ENCODE data around the gene BCL2. TPM values are rescaled to one million over a fixed set of nuclear protein-coding genes. Genes with fewer than 3 reads are reported as not detected.

Gene BCL2
- total RNA-seq, 1 donor = 78.2 TPM

DNA sequence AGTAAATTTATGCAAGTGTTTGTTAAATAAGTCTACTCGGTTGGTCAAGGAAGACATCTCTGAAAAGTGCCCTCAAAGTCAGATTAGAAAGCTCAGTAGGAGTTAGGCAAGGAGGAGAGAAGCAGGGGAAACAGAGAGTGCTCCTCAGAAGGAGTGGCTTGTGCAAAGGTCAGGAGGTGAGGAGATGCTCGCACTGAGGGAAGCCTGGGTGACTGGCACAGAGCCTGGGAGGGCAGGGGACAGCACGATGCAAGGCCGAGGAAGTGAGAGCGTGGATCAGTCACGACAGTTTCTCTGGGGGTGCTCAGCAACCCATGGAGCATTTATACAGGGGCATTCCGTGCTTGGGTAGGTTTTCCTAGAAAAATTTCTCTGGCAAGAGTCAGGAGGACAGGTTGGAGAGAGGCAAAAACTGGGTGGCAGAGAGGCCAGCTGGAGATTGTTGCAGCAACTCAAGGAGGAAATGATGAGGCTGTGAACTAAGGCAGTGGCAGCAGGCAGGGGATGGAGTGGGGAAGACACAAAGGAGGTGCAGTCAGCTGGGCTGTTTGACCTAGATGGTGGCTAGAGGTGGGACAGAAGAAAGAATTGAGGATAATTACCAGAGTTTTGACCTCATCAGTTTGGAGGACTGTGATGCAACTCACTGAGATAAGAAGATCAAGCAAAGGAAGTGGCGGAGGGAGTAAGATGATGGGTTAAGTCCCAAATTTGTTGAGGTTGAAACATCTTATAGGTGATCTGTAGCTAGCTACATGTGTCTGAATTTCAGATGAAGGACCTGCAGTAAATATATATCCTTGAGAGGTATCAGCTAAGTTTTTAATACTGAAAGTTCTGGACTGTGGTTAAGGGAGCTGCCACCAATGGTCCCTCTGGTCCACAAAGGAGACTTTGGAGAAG, 52.4 kb downstream of the BCL2 start:
- Histone ChIP-seq H3K27me3 (ENCODE audit: insufficient read depth, low read length) (no peaks in the 10 kb centered on the region), H3K4me3 (ENCODE audit: low read length) (no peak overlapping the region), H3K9me3 (ENCODE audit: low read depth, low read length) (no peaks in the 10 kb centered on the region), H3K4me1 (ENCODE audit: insufficient read depth, low read length) (peaks cover 32% of the 10 kb centered on the region)

DNA sequence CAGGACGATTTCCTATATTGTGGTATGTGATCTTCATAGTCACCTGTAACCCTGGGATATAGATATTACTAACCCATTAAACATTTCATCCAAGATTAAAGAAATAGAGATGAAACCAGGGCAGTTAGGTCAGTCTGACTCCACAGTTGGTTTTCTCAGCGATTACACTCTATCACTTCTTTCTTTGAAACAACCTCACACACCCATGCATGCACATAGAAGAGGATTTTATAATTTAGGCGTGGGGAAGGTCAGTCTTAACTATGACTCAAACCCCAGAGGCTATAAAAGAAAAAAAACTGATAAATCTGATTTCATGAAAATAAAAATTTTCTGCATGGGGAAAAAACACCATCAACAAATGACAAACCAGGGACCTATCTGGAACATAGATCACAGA, 54.2 kb downstream of the BCL2 start:
- Histone ChIP-seq H3K4me1 (ENCODE audit: insufficient read depth, low read length) (peaks cover 25% of the 10 kb centered on the region), H3K4me3 (ENCODE audit: low read length) (no peak overlapping the region), H3K9me3 (ENCODE audit: low read depth, low read length) (no peaks in the 10 kb centered on the region), H3K27me3 (ENCODE audit: insufficient read depth, low read length) (no peaks in the 10 kb centered on the region)

DNA sequence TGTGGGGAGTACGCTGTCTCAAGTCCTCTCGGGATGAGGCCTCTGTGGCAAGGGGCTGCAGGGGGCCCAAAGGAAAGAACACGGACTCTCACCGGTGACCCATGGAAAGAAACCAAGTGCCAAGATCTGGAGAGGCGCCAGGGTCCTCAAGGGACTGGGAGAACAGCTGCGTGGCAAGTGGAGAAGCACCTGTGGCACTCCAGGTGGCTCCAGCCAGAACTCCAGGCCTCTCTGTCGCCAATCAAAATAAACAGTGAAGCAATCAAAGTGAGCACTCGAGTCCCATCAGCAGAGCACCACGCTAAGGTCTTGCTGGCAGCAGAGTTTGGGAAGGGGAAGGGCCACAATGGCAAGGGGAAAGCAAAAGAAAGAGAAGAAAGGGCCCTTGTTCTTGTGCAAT, 54.7 kb downstream of the BCL2 start:
- Histone ChIP-seq H3K9me3 (ENCODE audit: low read depth, low read length) (no peaks in the 10 kb centered on the region), H3K4me1 (ENCODE audit: insufficient read depth, low read length) (peaks cover 25% of the 10 kb centered on the region), H3K27me3 (ENCODE audit: insufficient read depth, low read length) (no peaks in the 10 kb centered on the region), H3K4me3 (ENCODE audit: low read length) (no peak overlapping the region)

DNA sequence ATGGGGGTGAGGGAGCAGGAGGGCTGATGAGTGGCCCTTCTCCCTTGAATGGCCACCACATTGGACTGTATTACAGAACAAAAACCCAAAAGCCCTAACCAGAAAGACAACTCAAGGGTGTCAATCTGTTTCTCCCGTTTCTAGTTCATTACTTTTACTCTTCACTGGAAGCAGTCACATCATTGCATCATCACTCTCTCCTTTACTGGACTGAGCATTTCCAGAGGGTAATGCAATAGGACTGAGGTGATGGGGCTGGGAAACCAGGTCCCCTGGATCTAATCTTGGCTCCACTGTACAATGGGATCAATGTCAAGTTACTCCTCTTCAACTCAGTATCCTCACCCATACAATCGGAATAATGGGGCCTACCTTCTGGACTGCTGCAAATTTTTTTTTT, 56.1 kb downstream of the BCL2 start:
- H3K9me3 ChIP-seq (ENCODE audit: low read depth, low read length) = no peaks in the 10 kb centered on the region
- peaks cover 29% of the 10 kb centered on the region for H3K4me1 ChIP-seq (ENCODE audit: insufficient read depth, low read length)

DNA sequence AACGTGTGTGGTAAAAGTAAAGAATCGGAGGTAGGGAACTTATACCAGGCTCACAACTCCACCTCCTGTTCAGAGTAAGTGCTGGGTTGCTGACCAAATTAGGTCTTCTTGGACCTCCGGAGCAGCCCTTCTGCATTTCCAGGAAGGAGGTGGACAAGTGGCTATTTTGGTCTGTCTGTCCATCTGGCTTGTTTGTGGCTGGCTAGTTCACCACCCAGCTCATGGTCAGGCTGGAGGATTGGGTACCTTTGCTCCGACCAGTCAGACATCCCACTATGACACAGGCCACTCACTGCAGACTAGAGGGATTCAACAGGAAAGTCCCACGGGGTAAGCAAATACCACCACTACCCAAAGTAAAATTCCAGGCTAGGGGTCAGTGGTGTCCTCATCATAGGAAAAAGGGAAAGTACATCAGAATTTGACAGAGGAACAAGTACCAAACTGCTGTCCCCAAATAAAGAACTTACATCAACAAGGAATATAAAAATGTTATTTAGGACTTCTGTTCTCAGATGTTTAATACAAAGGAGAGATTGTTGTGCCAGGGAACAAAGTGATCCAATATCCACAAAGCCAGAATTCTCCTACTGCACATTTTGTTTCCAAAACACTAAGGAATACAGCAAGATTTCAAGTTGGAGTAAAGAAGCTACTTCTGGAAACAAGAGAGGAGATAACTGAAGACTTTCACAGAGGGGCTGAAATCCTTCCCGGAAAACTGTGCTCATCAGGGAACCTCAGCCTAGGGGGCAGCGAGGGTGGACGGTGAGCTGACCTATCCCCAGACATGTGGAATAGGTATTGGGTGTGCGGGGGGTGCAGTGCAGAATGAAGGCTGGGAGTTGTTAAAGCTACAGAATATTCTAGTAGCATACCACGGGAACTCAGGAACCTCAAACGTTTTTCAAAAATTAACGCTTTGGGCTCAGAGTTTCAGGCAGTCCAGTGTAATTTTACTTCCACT, 56.9 kb downstream of the BCL2 start:
- peaks cover 22% of the 10 kb centered on the region for H3K4me1 ChIP-seq (ENCODE audit: insufficient read depth, low read length)
- H3K9me3 ChIP-seq (ENCODE audit: low read depth, low read length) = no peaks in the 10 kb centered on the region
- no peak overlapping the region for H3K4me3 ChIP-seq (ENCODE audit: low read length)
- H3K27me3 ChIP-seq (ENCODE audit: insufficient read depth, low read length) = no peaks in the 10 kb centered on the region

More for the DNA sequence above, 56.1 kb downstream of the BCL2 start:
- Histone ChIP-seq H3K27me3 (ENCODE audit: insufficient read depth, low read length) (no peaks in the 10 kb centered on the region), H3K4me3 (ENCODE audit: low read length) (no peak overlapping the region)

DNA sequence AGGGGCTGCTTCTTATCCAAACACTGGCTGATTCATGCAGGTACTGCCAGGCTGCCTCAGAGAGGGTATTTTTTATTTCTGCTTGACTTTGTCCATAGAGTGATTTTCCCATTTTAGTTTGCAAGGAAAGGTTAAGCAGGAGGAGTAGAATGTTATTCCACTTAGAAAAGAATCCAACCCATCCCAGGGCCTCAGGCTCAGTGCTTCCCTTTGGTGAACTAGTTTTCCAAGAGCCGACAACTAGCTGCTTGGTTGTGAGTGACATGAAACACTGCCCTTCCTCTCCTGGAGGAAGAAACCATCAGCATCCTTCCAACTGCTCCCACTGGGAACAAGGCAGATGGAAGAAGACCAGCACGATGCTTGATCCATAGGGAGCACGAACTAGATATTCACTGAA, 58.5 kb downstream of the BCL2 start:
- Histone ChIP-seq H3K9me3 (ENCODE audit: low read depth, low read length) (no peaks in the 10 kb centered on the region), H3K27me3 (ENCODE audit: insufficient read depth, low read length) (no peaks in the 10 kb centered on the region), H3K4me1 (ENCODE audit: insufficient read depth, low read length) (peaks cover 7% of the 10 kb centered on the region), H3K4me3 (ENCODE audit: low read length) (no peak overlapping the region)

DNA sequence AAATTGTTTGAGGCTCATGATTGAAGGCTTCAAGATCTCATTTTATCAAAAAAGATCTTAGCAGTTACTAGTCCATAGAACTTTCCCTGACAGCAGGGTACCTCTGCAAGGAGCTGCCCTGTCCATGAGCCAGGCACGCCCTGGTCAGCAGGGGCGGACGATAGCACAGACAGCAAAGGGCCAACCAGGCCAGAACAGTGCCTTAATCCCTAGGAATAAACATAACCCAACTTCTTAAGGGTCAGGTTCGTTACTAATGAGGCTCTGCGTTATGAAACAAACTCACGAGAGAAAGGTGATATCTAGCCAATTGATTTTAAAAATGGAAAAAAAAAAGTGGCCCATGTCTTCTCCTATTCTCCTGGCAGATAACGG, 59.2 kb downstream of the BCL2 start:
- H3K4me3 ChIP-seq (ENCODE audit: low read length) = no peak overlapping the region
- H3K4me1 ChIP-seq (ENCODE audit: insufficient read depth, low read length) = peaks cover 12% of the 10 kb centered on the region
- H3K27me3 ChIP-seq (ENCODE audit: insufficient read depth, low read length) = no peaks in the 10 kb centered on the region
- no peaks in the 10 kb centered on the region for H3K9me3 ChIP-seq (ENCODE audit: low read depth, low read length)

DNA sequence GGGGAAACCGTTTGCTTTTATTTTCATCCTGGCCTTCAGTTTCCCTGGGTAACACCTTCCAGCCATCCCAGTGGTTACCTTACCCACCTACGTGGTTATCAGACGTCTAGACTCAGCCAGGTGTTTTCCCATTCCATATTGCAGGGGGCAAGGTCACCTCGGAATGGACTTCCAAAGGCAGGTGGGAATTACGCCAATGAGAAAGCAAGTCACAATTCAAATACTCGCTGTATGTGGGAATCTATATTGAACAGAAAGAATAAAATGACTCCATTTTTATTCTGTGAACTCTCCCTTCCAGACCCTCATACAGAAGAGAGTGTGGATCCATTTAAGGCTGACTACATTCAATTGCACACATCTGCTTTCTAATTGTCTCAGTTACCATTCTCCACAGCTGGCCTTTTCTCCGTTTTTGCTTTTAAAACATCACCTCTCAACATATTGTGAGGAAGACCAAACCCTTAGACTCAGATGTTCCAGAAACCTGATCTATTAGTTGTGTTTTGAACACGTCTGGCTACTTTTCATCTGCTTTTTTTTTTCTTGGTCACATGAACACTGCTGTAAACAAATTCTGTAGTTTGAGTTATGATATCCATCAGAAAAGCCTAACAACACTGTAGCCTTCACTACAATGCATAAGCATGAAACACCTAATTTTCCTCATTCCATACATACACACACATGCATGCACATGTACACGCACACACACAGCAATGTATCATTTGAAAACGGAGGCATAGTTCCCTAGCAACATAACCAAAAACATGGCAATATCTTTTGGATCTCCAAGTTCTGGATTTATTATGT, 59.8 kb downstream of the BCL2 start:
- Histone ChIP-seq H3K9me3 (ENCODE audit: low read depth, low read length) (no peaks in the 10 kb centered on the region), H3K4me3 (ENCODE audit: low read length) (no peak overlapping the region), H3K27me3 (ENCODE audit: insufficient read depth, low read length) (no peaks in the 10 kb centered on the region), H3K4me1 (ENCODE audit: insufficient read depth, low read length) (peaks cover 18% of the 10 kb centered on the region)

DNA sequence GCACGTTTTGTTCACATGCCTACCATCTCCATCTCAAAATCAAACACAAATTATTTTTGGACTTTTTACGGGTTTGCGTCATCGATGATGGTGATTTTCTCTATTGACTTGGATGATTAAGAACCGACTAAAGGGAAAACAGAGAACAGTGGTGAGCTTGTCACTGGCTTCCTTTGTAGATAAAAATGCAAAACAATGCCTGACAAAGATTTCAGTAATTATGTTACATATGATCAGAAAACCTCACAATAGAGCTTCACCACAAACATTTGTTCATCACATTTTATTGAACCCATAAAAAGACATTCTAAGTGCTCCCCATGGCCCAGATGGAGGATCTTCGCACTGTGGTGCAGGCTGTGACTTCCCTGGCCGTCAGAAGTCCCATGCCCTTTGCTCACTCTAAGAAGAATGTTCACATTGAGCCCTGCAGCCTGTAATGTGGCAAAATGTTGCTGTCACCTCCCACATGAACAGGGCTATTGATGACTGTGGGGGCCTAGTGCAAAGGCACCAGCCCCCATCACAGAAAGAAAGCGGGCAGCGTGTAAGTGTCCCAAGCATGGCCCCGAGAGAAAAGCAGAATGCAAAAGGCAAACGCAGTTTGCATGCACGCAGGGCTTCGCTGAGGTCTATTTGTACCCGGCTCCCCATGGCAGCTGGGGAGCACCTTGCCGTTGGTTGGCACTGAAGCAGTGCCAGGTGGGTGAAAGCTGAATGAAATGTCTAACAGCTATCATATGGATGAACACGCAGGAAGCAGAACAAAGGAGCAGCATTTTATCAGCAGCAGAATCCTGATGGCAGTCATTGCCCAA, 60.6 kb downstream of the BCL2 start:
- Histone ChIP-seq H3K9me3 (ENCODE audit: low read depth, low read length) (no peaks in the 10 kb centered on the region), H3K27me3 (ENCODE audit: insufficient read depth, low read length) (no peaks in the 10 kb centered on the region), H3K4me3 (ENCODE audit: low read length) (no peak overlapping the region), H3K4me1 (ENCODE audit: insufficient read depth, low read length) (peaks cover 26% of the 10 kb centered on the region)

DNA sequence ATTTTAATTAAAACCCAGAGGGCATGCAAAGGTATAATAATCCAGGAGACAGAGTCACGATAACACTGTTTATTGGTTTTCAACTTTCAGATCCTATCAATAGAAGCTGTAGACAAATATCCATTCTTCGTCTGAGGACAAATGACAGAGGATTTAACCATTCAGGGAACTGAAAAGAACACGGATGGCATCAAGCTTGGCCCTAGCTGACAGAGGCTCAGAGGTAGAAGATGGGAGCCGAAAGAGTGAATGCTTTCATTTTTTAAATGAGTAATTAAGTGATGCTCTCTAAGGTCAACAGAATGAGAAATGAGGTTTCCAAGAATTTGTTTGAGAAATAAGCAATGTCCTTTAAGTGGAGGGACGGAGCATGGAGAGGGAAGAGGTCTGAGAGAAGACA, 62.1 kb downstream of the BCL2 start:
- Histone ChIP-seq H3K4me3 (ENCODE audit: low read length) (no peak overlapping the region), H3K4me1 (ENCODE audit: insufficient read depth, low read length) (peaks cover 36% of the 10 kb centered on the region), H3K27me3 (ENCODE audit: insufficient read depth, low read length) (no peaks in the 10 kb centered on the region), H3K9me3 (ENCODE audit: low read depth, low read length) (no peaks in the 10 kb centered on the region)

DNA sequence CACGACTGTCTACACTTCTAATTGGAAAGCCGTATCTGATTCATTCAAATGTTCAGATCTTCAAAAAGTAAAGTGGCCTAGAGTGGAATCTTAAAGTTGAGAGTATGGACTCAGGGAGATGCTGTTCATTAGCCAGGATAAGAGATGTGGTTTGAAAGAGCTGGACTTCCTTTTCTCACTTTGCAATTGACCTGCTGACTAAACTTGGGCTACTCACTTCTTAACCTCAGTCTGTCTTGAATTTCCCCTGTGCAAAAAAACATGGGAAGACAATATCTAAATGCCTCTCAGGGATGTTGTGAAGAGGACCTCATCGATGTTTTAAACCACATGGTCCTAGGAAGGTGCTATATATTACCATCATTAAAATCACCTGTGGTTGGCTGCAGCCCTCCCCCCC, 64.1 kb downstream of the BCL2 start:
- Histone ChIP-seq H3K27me3 (ENCODE audit: insufficient read depth, low read length) (no peaks in the 10 kb centered on the region), H3K4me3 (ENCODE audit: low read length) (no peak overlapping the region), H3K9me3 (ENCODE audit: low read depth, low read length) (no peaks in the 10 kb centered on the region), H3K4me1 (ENCODE audit: insufficient read depth, low read length) (peaks cover 37% of the 10 kb centered on the region)

DNA sequence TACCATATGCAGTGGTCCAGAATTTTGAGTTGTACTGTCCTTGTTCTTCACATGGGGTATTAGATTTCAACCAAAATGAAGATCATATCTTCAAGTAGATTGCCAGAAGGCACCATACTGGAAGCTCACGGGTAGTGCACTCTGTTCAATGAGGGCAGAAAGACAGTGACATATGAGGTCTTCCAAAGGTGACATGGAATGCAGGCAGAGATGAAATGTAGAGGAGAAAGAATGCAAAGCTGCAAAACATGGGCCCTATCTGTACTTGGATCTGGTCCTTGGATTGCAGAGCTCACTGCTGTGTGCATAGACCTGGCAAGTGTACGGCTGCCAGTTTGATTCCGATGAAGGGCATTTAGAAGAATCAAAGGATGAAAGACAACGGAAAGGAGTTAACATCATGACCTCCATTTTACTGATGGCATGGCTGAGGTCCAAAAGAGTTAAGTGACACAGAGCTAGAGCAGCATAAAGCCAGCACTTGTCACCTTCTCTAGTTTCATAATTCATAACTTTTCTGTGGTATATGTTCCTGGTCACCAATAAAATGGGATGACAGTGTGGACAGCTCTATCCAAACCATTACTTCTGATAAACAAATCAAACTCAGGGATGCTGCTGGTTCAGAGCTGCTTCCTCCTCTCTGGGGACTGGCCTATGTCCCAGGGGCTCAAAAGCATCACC, 64.7 kb downstream of the BCL2 start:
- H3K4me1 ChIP-seq (ENCODE audit: insufficient read depth, low read length) = peaks cover 42% of the 10 kb centered on the region
- no peaks in the 10 kb centered on the region for H3K9me3 ChIP-seq (ENCODE audit: low read depth, low read length)
- H3K27me3 ChIP-seq (ENCODE audit: insufficient read depth, low read length) = no peaks in the 10 kb centered on the region
- no peak overlapping the region for H3K4me3 ChIP-seq (ENCODE audit: low read length)

DNA sequence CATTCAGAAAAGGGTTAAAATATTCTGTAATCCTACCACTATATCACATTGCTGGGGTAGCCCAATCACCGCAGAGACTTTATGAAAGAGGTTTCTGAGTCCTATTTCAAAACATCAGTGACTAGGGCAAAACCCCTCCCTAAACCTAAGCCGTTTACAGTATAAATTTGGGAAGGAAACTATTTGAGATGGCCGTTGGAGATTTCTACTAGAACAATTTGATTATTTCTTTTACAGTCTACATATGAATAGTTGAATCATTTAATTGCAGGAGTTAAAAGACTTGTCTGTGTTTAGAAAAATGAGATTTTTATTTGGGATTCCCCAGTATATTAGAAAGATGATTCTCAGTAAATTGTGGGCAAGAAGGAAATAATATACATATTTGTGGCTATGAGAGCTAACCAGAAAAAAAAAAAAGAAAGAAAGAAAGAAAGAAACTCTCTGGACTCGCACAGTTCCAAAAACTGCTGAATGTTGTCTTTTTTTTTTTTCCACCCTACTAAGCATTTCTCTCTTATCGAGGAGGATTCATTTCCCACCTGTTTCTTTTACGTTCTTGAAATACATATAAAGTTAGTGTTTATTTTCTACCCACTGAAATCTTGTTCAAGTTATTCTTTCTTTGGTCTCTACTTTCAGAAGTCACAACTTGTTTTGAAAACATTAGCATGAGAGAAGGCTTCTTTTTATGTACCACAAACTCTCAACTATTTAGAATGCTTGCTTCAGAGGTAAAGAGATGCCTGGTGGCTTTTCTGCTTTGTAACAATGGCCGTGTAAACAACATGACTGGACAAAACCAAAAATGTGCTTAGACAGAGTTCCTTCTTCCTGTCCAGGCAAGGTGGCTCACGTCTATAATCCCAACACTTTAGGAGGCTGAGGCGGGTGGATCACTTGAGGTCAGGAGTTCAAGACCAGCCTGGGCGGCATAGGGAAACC, 65.9 kb downstream of the BCL2 start:
- Histone ChIP-seq H3K27me3 (ENCODE audit: insufficient read depth, low read length) (no peaks in the 10 kb centered on the region), H3K4me3 (ENCODE audit: low read length) (no peak overlapping the region), H3K4me1 (ENCODE audit: insufficient read depth, low read length) (peaks cover 49% of the 10 kb centered on the region), H3K9me3 (ENCODE audit: low read depth, low read length) (no peaks in the 10 kb centered on the region)
